HCT116 (cell line): ENCODE results near the gene MAML3. TPM values are rescaled to one million over a fixed set of nuclear protein-coding genes. Genes with fewer than 3 reads are reported as not detected.

Experiments used
- ATAC-seq: fragments of 200-7000 bp; cut with Tn5 transposase; 2 replicates; pipeline ENCODE4 v1.9.1; 2020; ENCODE audit warnings: mild to moderate bottlenecking, moderate library complexity
- BruUV-seq: library from RNA; stranded (reverse); fragments of 400-500 nt; replicated peaks from 2 replicates; lab custom pipeline; 2021; lab: Mats Ljungman, UMichigan
- CTCF ChIA-PET: fragments of 300-600 bp; sonication (Branson Sonifier 250); formaldehyde crosslinking; loops from one replicate; lab custom pipeline; 2021; ENCODE audit warnings: antibody characterized with exemption; lab: Charles Lee
- POLR2A ChIA-PET: fragments of 300-600, 350-600 bp; sonication (Branson Sonifier 250); formaldehyde crosslinking; loops from one replicate; lab custom pipeline; 2021; ENCODE audit warnings: antibody characterized with exemption; lab: Charles Lee
- RAD21 ChIA-PET, 2 experiments: fragments of 300-600 bp; sonication (Branson Sonifier 250); formaldehyde crosslinking; loops; one replicate each; lab custom pipeline; 2023; ENCODE audit warnings: low total read pairs in 2 of 2; ENCODE audit not compliant: uncharacterized antibody in 2 of 2, unreplicated experiment in 2 of 2, low non-redundant PET in 1 of 2; lab: Charles Lee
- DNase-seq: peaks from one replicate; pipeline ENCODE4 v3.0.0-alpha.2; 2010; ENCODE audit warnings: low read depth, low spot score
- H2AFZ ChIP-seq: fragments of 200-600 bp; shearing (Covaris generic), sonication (generic); 2 replicates; pipeline ENCODE4 v1.6.1; 2017; ENCODE audit warnings: low read depth, mixed run types, mixed read lengths, antibody characterized with exemption, low read length; ENCODE audit not compliant: poor library complexity, severe bottlenecking
- H3K27ac ChIP-seq: 2 replicates; pipeline ENCODE4 v1.5.1; 2012; ENCODE audit warnings: low read depth, low read length
- H3K27me3 ChIP-seq: fragments of 200-600 bp; sonication (generic); 2 replicates; pipeline ENCODE4 v1.6.1; 2016; ENCODE audit warnings: mixed run types, low read length, mixed read lengths; ENCODE audit not compliant: insufficient read depth
- H3K36me3 ChIP-seq, 2 experiments: fragments of 200-500 bp in 1 of 2; fragments of 200-600 bp in 1 of 2; sonication (Bioruptor generic) in 1 of 2; sonication (generic) in 1 of 2; 2 replicates each; pipeline versions ENCODE4 v1.5.1 to v1.6.1; 2014 to 2016; ENCODE audit warnings: low read length in 2 of 2, inconsistent platforms in 1 of 2, mixed read lengths in 1 of 2, mixed run types in 1 of 2; ENCODE audit not compliant: insufficient read depth in 2 of 2, control insufficient read depth in 1 of 2
- H3K4me1 ChIP-seq, 2 experiments: fragments of 200-600 bp in 1 of 2; sonication (generic) in 1 of 2; 2 replicates each; pipeline versions ENCODE4 v1.5.1 to v1.6.1; 2012 to 2017; ENCODE audit warnings: low read length in 2 of 2, inconsistent platforms in 1 of 2, mild to moderate bottlenecking in 1 of 2, mixed read lengths in 1 of 2, mixed run types in 1 of 2, moderate library complexity in 1 of 2; ENCODE audit not compliant: insufficient read depth in 2 of 2, control insufficient read depth in 1 of 2
- H3K4me2 ChIP-seq: fragments of 200-600 bp; sonication (generic); 2 replicates; pipeline ENCODE4 v1.6.1; 2017; ENCODE audit warnings: mixed run types, low read length, mixed read lengths
- H3K4me3 ChIP-seq, 2 experiments: fragments of 200-600 bp in 1 of 2; sonication (generic) in 1 of 2; replicated peaks in 1 of 2; 2 replicates each; pipeline ENCODE4 v1.5.1; 2011 to 2016; ENCODE audit warnings: low read length in 2 of 2, control low read depth in 1 of 2, low read depth in 1 of 2, mild to moderate bottlenecking in 1 of 2, mixed read lengths in 1 of 2, mixed run types in 1 of 2
- H3K79me2 ChIP-seq: fragments of 200-600 bp; sonication (generic); 2 replicates; pipeline ENCODE4 v1.6.1; 2017; ENCODE audit warnings: mild to moderate bottlenecking, mixed run types, low read length, moderate library complexity, mixed read lengths; ENCODE audit not compliant: insufficient read depth
- H3K9ac ChIP-seq: fragments of 200-600 bp; sonication (generic); 2 replicates; pipeline ENCODE4 v1.6.1; 2016; ENCODE audit warnings: low read length, mixed read lengths
- H3K9me2 ChIP-seq: fragments of 200-600 bp; sonication (generic), shearing (Covaris generic); 2 replicates; pipeline ENCODE4 v1.6.1; 2017; ENCODE audit warnings: mixed run types, mild to moderate bottlenecking, moderate library complexity; ENCODE audit not compliant: insufficient read depth
- H3K9me3 ChIP-seq, 2 experiments: fragments of 200-500 bp in 1 of 2; fragments of 200-600 bp in 1 of 2; sonication (Bioruptor generic) in 1 of 2; sonication (generic) in 1 of 2; 2 replicates each; pipeline ENCODE4 v1.6.1; 2014 to 2017; ENCODE audit warnings: low read length in 2 of 2, mixed read lengths in 2 of 2, inconsistent platforms in 1 of 2, low read depth in 1 of 2, mild to moderate bottlenecking in 1 of 2, mixed run types in 1 of 2, moderate library complexity in 1 of 2; ENCODE audit not compliant: control insufficient read depth in 1 of 2, insufficient read depth in 1 of 2
- H4K20me1 ChIP-seq: fragments of 200-600 bp; sonication (generic), shearing (Covaris generic); 2 replicates; pipeline ENCODE4 v1.6.1; 2017; ENCODE audit warnings: mixed run types, mild to moderate bottlenecking, moderate library complexity; ENCODE audit not compliant: insufficient read depth
- ATF3 ChIP-seq: IDR thresholded peaks from 2 replicates; pipeline ENCODE4 v1.6.1; 2012
- EGR1 ChIP-seq: IDR thresholded peaks from 2 replicates; pipeline ENCODE4 v1.6.1; 2012; ENCODE audit warnings: low read depth
- ELF1 ChIP-seq: IDR thresholded peaks from 2 replicates; pipeline ENCODE4 v1.6.1; 2012; ENCODE audit warnings: low read depth, borderline replicate concordance
- EZH2phosphoT487 ChIP-seq: fragments of 200-600 bp; IDR thresholded peaks from 2 replicates; pipeline ENCODE4 v1.6.1; 2018; ENCODE audit warnings: antibody characterized with exemption, borderline replicate concordance
- SIN3A ChIP-seq: IDR thresholded peaks from 2 replicates; pipeline ENCODE4 v1.6.1; 2012; ENCODE audit warnings: low read depth
- YY1 ChIP-seq: IDR thresholded peaks from 2 replicates; pipeline ENCODE4 v1.6.1; 2011; ENCODE audit warnings: low read length, low read depth, moderate library complexity, mild to moderate bottlenecking; ENCODE audit not compliant: insufficient replicate concordance; ENCODE audit errors: extremely low read depth
- ZFX ChIP-seq: fragments of 450-650 bp; IDR thresholded peaks from 2 replicates; pipeline ENCODE4 v1.6.1; 2017
- ZNF274 ChIP-seq: fragments of 200-500 bp; sonication (Bioruptor generic); IDR thresholded peaks from 2 replicates; pipeline ENCODE4 v1.6.1; 2014; ENCODE audit warnings: mild to moderate bottlenecking, low read depth, low read length, inconsistent platforms
- intact Hi-C: fragments of 100-400 bp; cut with micrococcal nuclease; formaldehyde crosslinking; loops from 2 replicates; pipeline ENCODE4 v1.10.0; 2022
- total RNA-seq: library from RNA; stranded (reverse); gene quantifications from one replicate; pipeline ENCODE4 v1.2.1, GENCODE V29; 2021; ENCODE audit not compliant: unreplicated experiment

Gene MAML3
- total RNA-seq, 1 experiment from 2014 or later = 3.1 TPM

GRCh38 chr4:139921429-139922184 is 232.4 kb downstream of the MAML3 start:
- TF ChIP-seq YY1 (no peak), ELF1 (no peak), EZH2phosphoT487 (no peak), EGR1 (no peak), SIN3A (no peak), ZNF274 (no peak), ZFX (no peak), ATF3 (no peak)
- ChIA-PET CTCF (no interaction called here), RAD21 (no interaction called here), POLR2A (no interaction called here)
- BruUV-seq = no TSS peak
- Histone ChIP-seq H3K9me2 (no peaks in the 10 kb centered on the region), H3K27me3 (no peaks in the 10 kb centered on the region), H3K4me1 (no peaks in the 10 kb centered on the region), H3K36me3 (no peaks in the 10 kb centered on the region), H3K9ac (no peak overlapping the region), H4K20me1 (no peaks in the 10 kb centered on the region), H3K9me3 (no peaks in the 10 kb centered on the region), H2AFZ (no peak overlapping the region), H3K27ac (no peak overlapping the region), H3K4me3 (no peak overlapping the region), H3K79me2 (no peaks in the 10 kb centered on the region), H3K4me2 (no peak overlapping the region)
- ATAC-seq = no peak
- DNase-seq = no peak
- intact Hi-C loops = no loop called here

- Histone ChIP-seq H3K4me1 (no peaks in the 10 kb centered on the region), H3K79me2 (no peaks in the 10 kb centered on the region), H2AFZ (no peak overlapping the region), H3K27me3 (no peaks in the 10 kb centered on the region), H3K9me2 (no peaks in the 10 kb centered on the region), H4K20me1 (no peaks in the 10 kb centered on the region), H3K9ac (no peak overlapping the region), H3K9me3 (no peaks in the 10 kb centered on the region), H3K4me3 (no peak overlapping the region), H3K4me2 (no peak overlapping the region), H3K27ac (no peak overlapping the region), H3K36me3 (no peaks in the 10 kb centered on the region)
- DNase-seq = no peak
- BruUV-seq = no TSS peak
- ChIA-PET RAD21 (no interaction called here), POLR2A (no interaction called here), CTCF (no interaction called here)
- no peak for TF ChIP-seq ELF1
- no peak for TF ChIP-seq YY1
- TF ChIP-seq ATF3 = no peak
- ATAC-seq = no peak
- intact Hi-C loops = no loop called here
These were observed 233.4 kb downstream of the MAML3 start for GRCh38 chr4:139920486-139921002.
